Urothelium cell line (cell line): Measurements from ENCODE around the gene ICE1.
"Not testable (repeated sequence)": the region's sequence is repeated elsewhere in the genome, so short reads cannot be mapped to it uniquely, and the experiment has no call there.

Experiments
- DNase-seq: peaks from one replicate; pipeline ENCODE4 v3.0.0; 2011; ENCODE audit warnings: low spot score, mixed read lengths
- FAIRE-seq: peaks from 2 replicates; lab custom pipeline; 2011; peaks lifted over from hg19 to GRCh38; lab: Jason Lieb, UNC

Gene ICE1, protein sequence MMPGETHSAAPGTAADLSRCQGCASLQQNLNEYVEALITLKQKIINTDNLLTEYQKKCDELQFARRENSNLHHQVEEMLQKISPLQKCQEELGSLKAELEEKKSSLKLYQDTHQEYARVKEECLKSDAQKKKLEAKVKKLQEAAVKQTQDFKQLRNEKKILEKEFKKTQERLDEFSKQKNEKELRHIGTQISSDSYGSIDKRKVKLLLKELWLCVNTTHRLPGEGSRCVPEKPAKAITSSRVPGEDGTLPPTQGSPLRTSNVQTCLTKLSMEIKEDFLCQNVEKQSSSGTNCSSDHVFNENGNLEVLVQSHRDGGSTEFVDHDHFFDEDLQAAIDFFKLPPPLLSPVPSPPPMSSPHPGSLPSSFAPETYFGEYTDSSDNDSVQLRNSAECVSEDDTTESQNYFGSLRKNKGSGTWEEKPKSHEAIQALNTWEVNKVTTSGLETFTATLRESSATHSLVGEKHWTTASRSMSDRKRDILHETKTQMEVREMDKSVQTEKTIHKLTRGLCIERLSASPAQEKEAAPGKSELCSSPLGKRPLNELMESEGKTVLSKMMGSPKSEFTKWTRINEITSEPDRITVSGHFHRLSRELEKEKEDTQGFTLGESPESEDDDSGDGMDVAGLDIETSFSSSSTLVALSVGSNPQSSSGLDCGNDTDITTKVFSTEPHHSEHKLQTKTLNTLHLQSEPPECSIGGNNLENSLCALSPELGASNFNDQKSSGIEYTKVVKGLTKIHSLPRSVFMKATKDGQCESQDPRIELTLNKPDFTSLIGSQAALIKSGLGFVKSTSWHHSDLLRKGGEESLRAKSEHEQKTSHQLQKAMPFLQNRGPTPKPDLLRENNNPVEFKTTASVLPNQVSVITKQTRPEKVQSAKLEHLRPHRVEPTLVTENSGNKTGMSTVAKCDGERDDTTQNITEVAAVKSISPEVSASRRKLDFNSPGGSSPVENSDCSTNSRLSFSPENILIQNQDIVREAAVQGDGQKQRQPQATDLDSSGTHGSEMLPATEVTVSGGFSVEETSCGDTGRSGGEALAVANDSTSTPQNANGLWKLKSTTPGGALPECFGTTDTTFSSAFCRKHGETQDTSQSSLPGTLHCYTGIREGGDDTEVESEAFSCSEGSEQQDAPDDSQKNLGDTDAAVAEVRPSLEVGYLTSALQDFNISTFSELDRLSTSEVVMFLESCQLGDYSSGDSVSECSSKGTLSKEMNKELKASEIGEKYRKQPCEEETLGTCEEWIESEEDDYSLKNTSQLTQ (N-terminal part only)

DNA sequence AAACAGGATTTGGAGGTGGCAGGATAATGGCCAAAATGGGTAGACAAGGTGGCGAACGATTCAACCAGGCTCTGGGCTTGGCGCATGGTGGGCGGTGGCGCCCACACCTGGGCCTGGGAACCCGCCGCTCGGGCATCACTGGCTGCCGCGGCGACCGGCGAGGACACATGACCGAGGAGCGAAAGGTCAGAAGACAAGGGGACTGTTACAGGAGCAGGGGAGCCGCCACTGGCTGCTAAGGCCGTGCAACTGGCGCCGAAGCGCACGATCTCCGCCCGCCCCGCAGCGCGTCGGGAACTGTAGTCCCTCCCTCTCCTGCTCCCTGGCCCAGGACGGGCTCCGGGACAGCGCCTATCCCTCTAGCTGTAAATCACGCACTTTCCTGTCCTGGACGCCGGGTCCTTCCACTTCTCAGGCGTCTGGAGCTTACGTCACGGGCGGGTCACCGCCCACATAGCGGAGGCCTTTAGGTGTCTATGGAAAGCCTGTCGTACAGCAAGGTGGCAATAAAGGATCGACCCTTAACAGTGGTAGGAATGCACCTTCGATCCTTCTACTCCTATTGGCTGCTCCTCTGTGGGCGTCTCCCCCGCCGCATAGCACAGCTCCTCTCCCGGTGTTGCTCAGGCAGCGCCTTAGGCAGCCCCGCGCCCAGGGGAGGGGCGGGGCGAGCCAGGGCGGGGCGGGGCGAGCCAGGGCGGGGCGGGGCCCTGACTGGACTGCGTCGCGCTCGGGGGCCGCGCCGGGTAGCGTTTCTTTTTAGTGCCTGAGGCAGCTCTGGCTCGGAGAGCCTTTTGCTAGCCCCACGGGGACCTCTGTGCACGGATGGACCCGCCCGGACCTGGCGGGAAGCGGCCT is at the start of gene ICE1:
ICE1 (plus strand) TSS at position 717 of the 858 bp plus-strand sequence. CDS start 239 bp downstream, outside the sequence.
- FAIRE-seq: peak; percentile 90

DNA sequence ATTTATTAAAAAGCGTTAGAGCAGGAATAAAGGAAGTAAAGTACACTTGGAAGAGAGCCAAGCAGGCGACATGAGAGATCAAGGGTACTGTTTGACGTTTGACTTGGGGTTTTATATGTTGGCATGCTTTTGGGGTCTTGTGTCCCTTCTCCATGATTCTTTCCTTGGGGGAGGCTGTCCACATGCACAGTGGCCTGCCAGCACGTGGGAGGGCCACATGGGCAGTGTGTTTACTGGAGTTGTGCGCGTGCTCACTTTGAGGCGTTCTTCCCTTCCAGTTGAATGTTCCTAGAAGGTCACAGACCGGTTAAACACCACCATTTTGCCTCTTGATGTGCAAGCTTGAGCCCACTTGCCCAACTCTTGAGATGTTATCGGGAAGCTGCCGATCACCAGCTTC is 49.5 kb upstream of the ICE1 start:
- DNase-seq (no peak), FAIRE-seq (no peak)

More for the DNA sequence above, at the start of gene ICE1:
- peak; percentile 97 for DNase-seq

DNA sequence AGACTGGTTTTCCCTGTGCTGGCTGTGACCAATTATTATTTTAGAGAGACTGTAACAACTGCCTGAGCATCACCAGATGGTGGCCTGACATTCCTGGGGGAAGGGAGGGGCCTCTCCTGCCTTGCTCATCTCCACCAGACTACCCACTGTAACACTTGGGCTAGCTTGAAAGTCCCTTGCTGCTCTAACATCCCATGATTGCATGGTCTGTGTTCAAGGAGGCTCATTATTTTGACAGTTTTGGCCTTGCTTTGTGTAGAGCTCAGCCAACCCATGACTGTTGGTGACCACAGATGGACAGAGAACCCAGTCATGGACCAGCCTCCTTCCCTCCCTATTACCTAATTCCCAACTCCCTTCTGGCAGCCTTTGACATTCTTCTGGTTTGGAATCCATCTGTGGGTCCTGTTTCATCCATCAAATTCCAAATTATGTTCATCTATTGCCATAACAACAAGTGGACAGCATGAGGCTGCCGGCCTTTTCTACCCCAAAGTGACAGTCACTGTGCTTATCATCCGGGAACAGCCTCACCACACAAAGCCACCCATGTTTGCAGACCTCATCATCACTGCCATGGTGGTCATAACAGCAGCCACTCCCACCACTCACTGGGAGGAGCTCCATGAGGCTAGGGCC is 49.0 kb upstream of the ICE1 start:
- DNase-seq (no peak), FAIRE-seq (no peak)

GRCh38 chr5:5374009-5374715 is 48.3 kb upstream of the ICE1 start:
- DNase-seq (peak; percentile 29), FAIRE-seq (peak; percentile 76)

DNA sequence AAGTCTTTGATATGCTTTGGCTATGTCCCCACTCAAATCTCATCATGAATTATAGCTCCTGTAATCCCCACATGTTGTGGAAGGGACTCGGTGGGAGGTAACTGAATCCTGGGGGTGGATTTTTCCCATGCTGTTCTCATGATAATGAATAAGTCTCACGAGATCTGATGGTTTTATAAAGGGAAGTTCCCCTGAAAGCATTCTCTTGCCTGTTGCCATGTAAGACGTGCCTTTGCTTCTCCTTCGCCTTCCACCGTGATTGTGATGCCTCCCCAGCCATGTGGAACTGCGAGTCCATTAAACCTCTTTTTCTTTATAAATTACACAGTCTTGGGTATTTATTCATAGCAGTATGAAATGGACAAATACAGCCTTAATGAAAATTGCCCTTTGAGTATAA is 44.7 kb upstream of the ICE1 start:
- FAIRE-seq (no peak), DNase-seq (no peak)

GRCh38 chr5:5378531-5378930 is 43.9 kb upstream of the ICE1 start:
- FAIRE-seq (no peak), DNase-seq (no peak)

DNA sequence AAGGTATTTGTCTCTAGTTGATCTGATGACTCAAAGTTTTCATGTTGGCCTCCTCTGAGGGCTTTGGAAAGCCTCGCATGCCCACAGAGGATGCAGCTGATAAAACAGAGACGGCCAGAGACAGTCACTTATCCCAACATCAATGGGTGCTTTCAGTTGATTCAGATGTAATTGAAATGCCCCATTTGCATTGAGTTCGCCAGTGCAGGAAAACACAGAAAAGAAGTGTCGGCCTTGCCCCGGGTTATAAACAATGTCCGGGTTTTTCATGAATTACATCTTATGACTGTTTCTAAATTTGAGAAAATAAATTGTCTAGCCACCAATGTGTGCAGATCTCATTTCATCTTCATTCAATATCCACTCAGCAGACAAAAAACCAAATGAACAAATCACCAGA is 42.2 kb upstream of the ICE1 start:
- FAIRE-seq: no peak
- no peak for DNase-seq

GRCh38 chr5:5381310-5381913 is 41.1 kb upstream of the ICE1 start:
- FAIRE-seq (no peak), DNase-seq (no peak)

DNA sequence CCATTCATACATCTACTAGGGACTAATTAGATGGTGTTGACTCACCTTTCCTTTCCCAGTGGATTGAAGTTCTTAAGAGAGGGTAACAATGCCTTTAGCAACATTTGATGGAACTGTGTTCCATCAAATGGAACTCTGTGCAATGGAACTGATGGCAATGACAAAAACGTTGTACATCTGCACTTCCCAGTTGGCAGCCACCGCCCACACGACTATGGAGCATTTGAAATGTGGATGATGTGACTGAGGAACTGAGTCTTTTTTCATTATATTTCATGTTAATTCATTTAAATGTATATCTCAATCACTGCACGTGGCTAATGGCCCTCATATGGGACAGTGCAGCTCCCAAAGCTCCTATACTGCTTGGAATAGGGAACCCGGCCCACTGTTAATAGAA is 39.0 kb upstream of the ICE1 start:
- FAIRE-seq: no peak
- no peak for DNase-seq

DNA sequence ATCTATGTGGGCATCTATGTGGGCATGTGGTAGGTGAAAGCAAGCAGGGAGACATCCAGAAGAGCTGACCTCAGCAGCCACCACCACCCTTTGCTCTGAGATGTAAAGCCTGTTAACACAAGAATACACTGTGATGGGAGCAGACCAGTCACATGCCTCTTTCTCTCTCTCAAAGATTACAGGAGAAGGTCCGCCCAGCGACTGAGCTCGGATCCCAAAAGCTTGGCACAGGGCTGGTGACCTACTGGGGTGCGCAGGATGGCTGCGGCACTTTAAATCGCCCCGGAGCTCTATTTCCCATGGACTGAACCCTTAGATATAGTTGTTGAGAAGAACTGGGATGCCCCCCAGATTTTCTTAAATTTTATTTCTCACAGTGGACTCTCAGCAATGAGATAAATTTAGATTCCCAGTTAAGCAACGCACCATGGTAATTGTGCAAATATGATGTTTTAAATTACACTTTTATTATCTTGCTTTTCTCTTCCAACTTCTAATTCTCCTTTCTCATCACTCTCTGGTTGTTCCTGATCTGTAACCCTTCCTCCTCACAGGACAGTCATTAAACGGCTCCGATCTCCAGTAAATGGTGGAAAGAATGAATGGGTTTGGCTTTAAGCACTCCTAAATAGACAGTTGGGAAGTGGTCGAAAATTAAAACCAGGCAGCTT is 37.7 kb upstream of the ICE1 start:
- FAIRE-seq (no peak), DNase-seq (no peak)

- DNase-seq (no peak), FAIRE-seq (no peak)
These were observed 37.2 kb upstream of the ICE1 start for GRCh38 chr5:5385331-5385662.

DNA sequence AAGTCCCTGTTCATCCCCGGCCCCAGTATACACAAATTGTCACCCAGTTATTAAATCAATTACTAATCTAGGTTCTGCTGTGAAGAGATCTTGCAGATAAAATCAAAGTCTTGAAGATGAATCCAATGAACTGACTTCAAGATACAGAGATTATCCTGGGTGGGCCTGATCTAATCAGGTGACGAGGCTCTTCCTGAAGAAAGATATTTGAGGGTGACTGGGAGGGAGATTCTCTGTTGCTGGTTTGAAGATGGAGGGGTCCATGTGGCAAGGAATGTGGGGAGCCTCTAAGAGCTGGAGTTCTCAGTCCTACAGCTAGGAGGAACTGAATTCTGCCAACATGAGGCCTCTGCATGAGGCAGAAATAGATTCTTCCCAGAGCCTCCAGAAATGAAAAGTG is 36.1 kb upstream of the ICE1 start:
- no peak for FAIRE-seq
- no peak for DNase-seq

DNA sequence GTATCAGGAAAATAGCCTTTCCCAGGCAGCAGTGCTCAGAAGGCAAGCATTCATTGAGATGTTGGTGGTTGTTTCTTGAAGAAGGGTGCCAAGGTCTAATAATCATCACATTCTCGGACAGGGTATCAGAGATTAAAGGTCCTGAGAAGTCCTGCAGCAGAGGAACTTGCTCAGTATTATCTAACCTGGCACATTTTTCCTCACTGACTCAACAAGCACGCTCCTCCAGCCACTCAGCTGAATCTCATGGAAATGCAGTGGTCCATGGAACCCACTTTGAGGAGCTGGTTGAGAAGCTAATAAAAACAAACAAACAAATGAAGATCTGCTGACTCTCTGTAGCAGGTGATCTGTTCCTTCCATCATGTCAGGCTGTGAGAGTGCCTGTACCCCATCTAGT is 35.3 kb upstream of the ICE1 start:
- FAIRE-seq: no peak
- no peak for DNase-seq

GRCh38 chr5:5387777-5388176 is 34.7 kb upstream of the ICE1 start:
- FAIRE-seq (no peak), DNase-seq (no peak)

DNA sequence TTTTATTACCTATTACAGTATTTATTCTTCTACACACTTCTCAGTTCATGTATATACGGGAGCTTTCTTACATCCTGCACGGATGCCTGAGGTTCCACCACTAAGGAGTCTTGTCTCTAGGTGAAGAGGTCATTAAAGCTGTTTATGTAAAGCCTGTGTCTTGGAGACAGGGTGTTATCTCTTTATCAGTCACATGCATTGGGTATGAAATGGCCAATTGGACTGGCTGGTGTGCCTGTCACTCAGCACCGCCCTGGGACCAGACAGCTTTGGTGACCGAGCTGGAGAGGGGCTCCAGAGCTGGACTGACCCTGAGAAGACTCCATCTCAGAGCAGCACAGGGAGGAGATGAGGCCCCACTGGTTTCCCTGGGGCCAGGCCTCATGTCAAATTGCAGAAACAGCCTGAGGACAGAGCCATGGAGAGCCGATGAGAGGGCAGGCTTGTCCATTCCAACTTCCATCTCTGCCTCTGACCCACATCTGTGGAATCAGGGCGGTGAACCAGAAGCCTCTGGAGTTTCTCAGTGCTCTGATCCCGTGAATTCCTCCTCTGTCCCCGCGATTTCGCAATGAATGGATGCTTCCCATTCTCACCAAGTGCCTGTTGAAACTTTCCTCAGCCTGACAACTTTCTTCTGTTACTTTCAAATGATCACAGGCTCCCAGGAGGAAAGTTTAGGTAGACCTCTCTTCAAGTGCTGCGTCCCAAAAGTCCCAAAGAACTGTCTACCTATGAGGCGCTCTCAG is 32.2 kb upstream of the ICE1 start:
- not testable (repeated sequence) for FAIRE-seq, DNase-seq

DNA sequence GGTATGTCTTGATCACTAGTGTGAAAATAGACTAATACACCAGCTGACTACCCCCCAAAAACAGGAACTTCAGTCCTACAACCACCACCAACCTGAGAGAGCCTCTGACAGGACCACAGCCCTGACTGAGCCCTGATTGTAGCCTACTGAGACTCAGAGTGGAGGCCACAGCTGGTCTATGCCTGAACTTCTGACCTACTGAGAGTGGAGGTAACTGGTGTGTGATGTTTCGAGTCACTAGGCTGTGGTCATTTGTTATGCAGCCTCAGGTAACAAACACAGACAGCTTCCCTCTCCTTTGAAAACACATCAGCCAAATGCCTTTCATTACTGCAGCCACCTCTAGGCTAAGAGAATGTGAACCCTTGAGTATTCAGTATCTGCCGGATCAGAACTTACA is 30.0 kb upstream of the ICE1 start:
- not testable (repeated sequence) for FAIRE-seq, DNase-seq

DNA sequence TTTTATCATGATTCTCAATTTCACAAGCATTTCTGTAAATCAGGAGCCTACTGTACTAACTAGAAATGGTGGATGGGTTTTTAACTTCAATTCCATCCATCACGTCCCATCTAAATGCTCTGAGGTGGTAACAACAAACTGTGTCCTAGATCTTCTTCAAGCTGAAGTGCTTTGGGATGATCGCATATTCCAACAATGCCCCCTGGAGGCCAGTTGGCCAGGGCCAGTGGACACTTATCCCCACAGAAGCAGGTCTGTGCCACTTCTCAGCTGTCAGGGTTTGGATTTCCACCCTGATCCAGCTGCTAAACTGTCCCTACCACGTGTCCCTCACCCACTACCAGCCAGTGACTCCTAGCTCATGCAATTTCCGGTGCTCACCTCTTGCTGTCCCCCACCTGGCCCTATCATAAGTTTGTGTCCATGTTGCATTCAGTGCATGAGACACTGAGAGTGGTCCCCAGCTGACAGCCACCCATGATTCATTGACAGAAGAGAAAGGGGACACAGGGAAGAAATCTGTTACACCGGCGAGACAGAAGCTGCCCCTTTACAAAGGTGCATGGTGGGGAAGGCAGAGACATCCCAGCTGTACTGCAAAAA is 28.0 kb upstream of the ICE1 start:
- not testable (repeated sequence) for DNase-seq
- peak; percentile 89 for FAIRE-seq
